Upper lobe of left lung (tissue), 4 donors: Measurements from ENCODE around the gene ANKRD44.

Source experiments
- CTCF ChIP-seq, 6 experiments: fragments of 450-650 bp in 4 of 6; fragments of 200-600 bp in 2 of 6; sonication (generic) in 2 of 6; IDR thresholded peaks; one replicate each; pipeline ENCODE4 v1.5.1; 2016 to 2019; ENCODE audit warnings: antibody characterized with exemption in 6 of 6
- EP300 ChIP-seq, 4 donors: sonication (generic); formaldehyde crosslinking; IDR thresholded peaks; one replicate each; pipeline ENCODE4 v1.5.1; 2017; ENCODE audit warnings: antibody characterized with exemption in 4 of 4, control low read depth in 2 of 4
- POLR2A ChIP-seq, 4 donors: fragments of 450-650 bp; IDR thresholded peaks; one replicate each; pipeline ENCODE4 v1.5.1; 2016 to 2017; ENCODE audit warnings: antibody characterized with exemption in 4 of 4, mild to moderate bottlenecking in 2 of 4

- TF ChIP-seq EP300 (IDR thresholded peaks at IDR 0.05) (no peak), CTCF (IDR thresholded peaks at IDR 0.05) (no peak), POLR2A (IDR thresholded peaks at IDR 0.05) (no peak)
Observed at GRCh38 chr2:197090742-197091367, 219.7 kb downstream of the ANKRD44 start.
